Activated CD4-positive, alpha-beta T cell treated with anti-CD3 and anti-CD28 coated beads for 36 hours (primary cell): ENCODE data around the gene PRAC1. TPM values are rescaled to one million over a fixed set of nuclear protein-coding genes. Genes with fewer than 3 reads are reported as not detected.

ENCODE experiments used
- ATAC-seq: fragments of 200-7000 bp; cut with Tn5 transposase; one replicate; pipeline ENCODE4 v1.10.0; 2021; ENCODE audit warnings: mild to moderate bottlenecking, moderate library complexity
- CTCF ChIA-PET: fragments of 350-600 bp; sonication (Branson Sonifier 250); formaldehyde crosslinking; loops from one replicate; lab custom pipeline; 2021; ENCODE audit warnings: antibody characterized with exemption; lab: Charles Lee
- POLR2A ChIA-PET: fragments of 350-600 bp; sonication (Branson Sonifier 250); formaldehyde crosslinking; loops from one replicate; lab custom pipeline; 2021; ENCODE audit warnings: antibody characterized with exemption, inconsistent platforms; lab: Charles Lee
- DNase-seq: peaks from one replicate; pipeline ENCODE4 v3.0.0-alpha.2; 2020
- H3K27ac Mint-ChIP-seq: one replicate; pipeline ENCODE4 v1.8.0; 2021; ENCODE audit warnings: mixed read lengths
- H3K27me3 Mint-ChIP-seq: one replicate; pipeline ENCODE4 v1.8.0; 2021; ENCODE audit warnings: mixed read lengths
- H3K36me3 Mint-ChIP-seq: one replicate; pipeline ENCODE4 v1.8.0; 2021; ENCODE audit warnings: low read depth, mixed read lengths
- H3K4me1 Mint-ChIP-seq: one replicate; pipeline ENCODE4 v1.8.0; 2021; ENCODE audit warnings: mixed read lengths
- H3K4me3 Mint-ChIP-seq: one replicate; pipeline ENCODE4 v1.8.0; 2021; ENCODE audit warnings: mild to moderate bottlenecking, moderate library complexity, mixed read lengths
- H3K9me3 Mint-ChIP-seq: one replicate; pipeline ENCODE4 v1.8.0; 2021; ENCODE audit warnings: low read depth, mixed read lengths
- intact Hi-C, 2 experiments: fragments of 100-400 bp; cut with DNase I in 1 of 2; cut with micrococcal nuclease in 1 of 2; formaldehyde crosslinking; loops; one replicate each; pipeline versions ENCODE4 v1.14.2 to v1.15.1; 2022 to 2024; cut with DNase I, micrococcal nuclease
- total RNA-seq, 2 experiments: library from RNA; stranded (reverse); gene quantifications; one replicate each; pipeline ENCODE4 v1.2.3, GENCODE V29; 2021

Gene PRAC1
- total RNA-seq, 2 experiments from 2014 or later, result not detected

GRCh38 chr17:48754500-48755261 lies 32.4 kb upstream of the PRAC1 start:
- peaks cover 70% of the 10 kb centered on the region for H3K27me3 Mint-ChIP-seq
- no peak overlapping the region for H3K27ac Mint-ChIP-seq
- intact Hi-C loops, result loop anchor here in 1 of 2 experiments (5.0 kb wide), 1 partner anchor 137 kb away; the partner anchor contains the start of gene HOXB8
- ChIA-PET POLR2A (no interaction called here), CTCF (interaction anchor here (0.6 to 2.4 kb wide), 5 partner anchors 22 to 1106 kb away, joined by 3 to 9 read pairs (median 3); no protein-coding TSS in a partner anchor)
- H3K36me3 Mint-ChIP-seq, result no peaks in the 10 kb centered on the region
- ATAC-seq (no peak), DNase-seq (no peak)
- H3K4me3 Mint-ChIP-seq, result no peak overlapping the region
- H3K4me1 Mint-ChIP-seq, result peaks cover 8% of the 10 kb centered on the region
- H3K9me3 Mint-ChIP-seq, result no peaks in the 10 kb centered on the region

GRCh38 chr17:48753794-48754499 lies 31.6 kb upstream of the PRAC1 start:
- no peak for DNase-seq
- ATAC-seq, result no peak
- Mint-ChIP-seq H3K4me1 (peaks cover 8% of the 10 kb centered on the region), H3K27me3 (peaks cover 72% of the 10 kb centered on the region), H3K36me3 (no peaks in the 10 kb centered on the region), H3K27ac (no peak overlapping the region), H3K9me3 (no peaks in the 10 kb centered on the region), H3K4me3 (no peak overlapping the region)
- CTCF ChIA-PET, result interaction anchor here (1.0 to 2.4 kb wide), 3 partner anchors 30 to 125 kb away, joined by 3 to 9 read pairs (median 4); no protein-coding TSS in a partner anchor
- intact Hi-C loops, result loop anchor here in 1 of 2 experiments (5.0 kb wide), 1 partner anchor 137 kb away; the partner anchor contains the start of gene HOXB8
- POLR2A ChIA-PET, result no interaction called here

GRCh38 chr17:48752399-48753288 lies 30.3 kb upstream of the PRAC1 start:
- CTCF ChIA-PET, result interaction anchor here (1.3 to 3.0 kb wide), 4 partner anchors 28 to 126 kb away, joined by 3 to 14 read pairs (median 6); no protein-coding TSS in a partner anchor
- H3K27me3 Mint-ChIP-seq, result peaks cover 75% of the 10 kb centered on the region
- POLR2A ChIA-PET, result no interaction called here
- H3K4me1 Mint-ChIP-seq, result peaks cover 8% of the 10 kb centered on the region
- H3K4me3 Mint-ChIP-seq, result no peak overlapping the region
- H3K27ac Mint-ChIP-seq, result no peak overlapping the region
- no peaks in the 10 kb centered on the region for H3K9me3 Mint-ChIP-seq
- intact Hi-C loops, result loop anchor here in 1 of 2 experiments (5.0 kb wide), 1 partner anchor 135 kb away; the partner anchor contains the start of gene HOXB8
- ATAC-seq (no peak), DNase-seq (no peak)
- no peaks in the 10 kb centered on the region for H3K36me3 Mint-ChIP-seq

- ATAC-seq, result no peak
- H3K4me3 Mint-ChIP-seq, result no peak overlapping the region
- H3K27ac Mint-ChIP-seq, result no peak overlapping the region
- no peaks in the 10 kb centered on the region for H3K9me3 Mint-ChIP-seq
- intact Hi-C loops, result loop anchor here in 1 of 2 experiments (2.0 to 5.0 kb wide), 2 partner anchors 27 to 135 kb away; partner anchors contain the start of gene HOXB8
- ChIA-PET CTCF (interaction anchor here (1.0 to 3.0 kb wide), 6 partner anchors 26 to 136 kb away, joined by 3 to 14 read pairs (median 6); partner anchors contain the start of gene HOXB8), POLR2A (interaction anchor here (0.8 kb wide), 1 partner anchor 39 kb away, joined by 3 read pairs; no protein-coding TSS in a partner anchor)
- peaks cover 77% of the 10 kb centered on the region for H3K27me3 Mint-ChIP-seq
- DNase-seq, result no peak
- H3K36me3 Mint-ChIP-seq, result no peaks in the 10 kb centered on the region
- peaks cover 10% of the 10 kb centered on the region for H3K4me1 Mint-ChIP-seq
These were observed 29.5 kb upstream of the PRAC1 start for GRCh38 chr17:48751733-48752398.

- no peaks in the 10 kb centered on the region for H3K9me3 Mint-ChIP-seq
These were observed 28.9 kb upstream of the PRAC1 start for GRCh38 chr17:48751172-48751571.

GRCh38 chr17:48749621-48750553 lies 27.6 kb upstream of the PRAC1 start:
- intact Hi-C loops, result loop anchor here in 1 of 2 experiments (2.0 to 5.0 kb wide), 2 partner anchors 25 to 133 kb away; partner anchors contain the start of gene HOXB8
- H3K4me1 Mint-ChIP-seq, result peaks cover 15% of the 10 kb centered on the region
- no peak overlapping the region for H3K27ac Mint-ChIP-seq
- H3K36me3 Mint-ChIP-seq, result no peaks in the 10 kb centered on the region
- ATAC-seq, result no peak
- no peak for DNase-seq
- CTCF ChIA-PET, result interaction anchor here (0.9 to 3.0 kb wide), 5 partner anchors 26 to 134 kb away, joined by 3 to 14 read pairs (median 3); no protein-coding TSS in a partner anchor
- H3K9me3 Mint-ChIP-seq, result no peaks in the 10 kb centered on the region
- POLR2A ChIA-PET, result no interaction called here
- no peak overlapping the region for H3K4me3 Mint-ChIP-seq
- peaks cover 82% of the 10 kb centered on the region for H3K27me3 Mint-ChIP-seq

More at GRCh38 chr17:48751172-48751571, 28.9 kb upstream of the PRAC1 start:
- H3K27me3 Mint-ChIP-seq, result peaks cover 82% of the 10 kb centered on the region
- no peak overlapping the region for H3K27ac Mint-ChIP-seq
- DNase-seq (no peak), ATAC-seq (no peak)
- POLR2A ChIA-PET, result interaction anchor here (0.8 kb wide), 1 partner anchor 38 kb away, joined by 3 read pairs; no protein-coding TSS in a partner anchor
- peaks cover 15% of the 10 kb centered on the region for H3K4me1 Mint-ChIP-seq
- CTCF ChIA-PET, result interaction anchor here (0.9 to 3.0 kb wide), 9 partner anchors 26 to 136 kb away, joined by 3 to 14 read pairs (median 5); partner anchors contain the start of gene HOXB8
- H3K36me3 Mint-ChIP-seq, result no peaks in the 10 kb centered on the region
- no peak overlapping the region for H3K4me3 Mint-ChIP-seq
- intact Hi-C loops, result loop anchor here in 1 of 2 experiments (2.0 to 5.0 kb wide), 2 partner anchors 26 to 134 kb away; partner anchors contain the start of gene HOXB8

GRCh38 chr17:48748718-48749566 lies 26.6 kb upstream of the PRAC1 start:
- H3K9me3 Mint-ChIP-seq, result no peaks in the 10 kb centered on the region
- H3K4me3 Mint-ChIP-seq, result no peak overlapping the region
- intact Hi-C loops, result no loop called here
- H3K4me1 Mint-ChIP-seq, result peaks cover 12% of the 10 kb centered on the region
- ATAC-seq (no peak), DNase-seq (no peak)
- ChIA-PET CTCF (interaction anchor here (0.9 to 2.7 kb wide), 5 partner anchors 23 to 479 kb away, joined by 3 to 7 read pairs (median 4); no protein-coding TSS in a partner anchor), POLR2A (no interaction called here)
- no peak overlapping the region for H3K27ac Mint-ChIP-seq
- no peaks in the 10 kb centered on the region for H3K36me3 Mint-ChIP-seq
- H3K27me3 Mint-ChIP-seq, result peaks cover 81% of the 10 kb centered on the region

GRCh38 chr17:48747445-48748363 lies 25.4 kb upstream of the PRAC1 start:
- no peaks in the 10 kb centered on the region for H3K9me3 Mint-ChIP-seq
- no peaks in the 10 kb centered on the region for H3K36me3 Mint-ChIP-seq
- peaks cover 76% of the 10 kb centered on the region for H3K27me3 Mint-ChIP-seq
- H3K27ac Mint-ChIP-seq, result no peak overlapping the region
- no peak for ATAC-seq
- ChIA-PET CTCF (interaction anchor here (0.6 to 2.7 kb wide), 6 partner anchors 22 to 480 kb away, joined by 3 to 7 read pairs (median 4); no protein-coding TSS in a partner anchor), POLR2A (no interaction called here)
- no peak for DNase-seq
- H3K4me1 Mint-ChIP-seq, result peaks cover 7% of the 10 kb centered on the region
- intact Hi-C loops, result loop anchor here in 1 of 2 experiments (1.0 kb wide), 1 partner anchor 20 kb away; no protein-coding TSS in a partner anchor
- no peak overlapping the region for H3K4me3 Mint-ChIP-seq
